Upper lobe of left lung (tissue), 6 donors: ENCODE data around the gene AXDND1. TPM values are rescaled to one million over a fixed set of nuclear protein-coding genes. Genes with fewer than 3 reads are reported as not detected.
"Not testable (repeated sequence)": the region's sequence is repeated elsewhere in the genome, so short reads cannot be mapped to it uniquely, and the experiment has no call there.

ENCODE experiments used
- ATAC-seq, 2 donors: fragments of 200-7000 bp; cut with Tn5 transposase; one replicate each; pipeline ENCODE4 v1.9.1; 2022; ENCODE audit warnings: mild to moderate bottlenecking in 2 of 2, moderate library complexity in 2 of 2; ENCODE audit not compliant: low FRiP score in 2 of 2
- DNase-seq, 2 donors: peaks; one replicate each; pipeline ENCODE4 v3.0.0-alpha.2; 2019 to 2020
- H3K27ac ChIP-seq, 4 donors: fragments of 200-600 bp; sonication (generic); one replicate each; pipeline ENCODE4 v1.5.1; 2016 to 2019
- H3K27me3 ChIP-seq, 4 donors: fragments of 200-600 bp; sonication (generic); one replicate each; pipeline ENCODE4 v1.5.1; 2017 to 2019
- H3K36me3 ChIP-seq, 4 donors: fragments of 200-600 bp; sonication (generic); one replicate each; pipeline ENCODE4 v1.5.1; 2016 to 2019
- H3K4me1 ChIP-seq, 4 donors: fragments of 200-600 bp; sonication (generic); one replicate each; pipeline ENCODE4 v1.5.1; 2018 to 2019
- H3K4me3 ChIP-seq, 4 donors: fragments of 200-600 bp; sonication (generic); one replicate each; pipeline ENCODE4 v1.5.1; 2017 to 2019; ENCODE audit warnings: mild to moderate bottlenecking in 2 of 4, moderate library complexity in 1 of 4
- H3K9me3 ChIP-seq, 4 donors: fragments of 200-600 bp; sonication (generic); one replicate each; pipeline ENCODE4 v1.5.1; 2018 to 2019
- CTCF ChIP-seq, 6 experiments: fragments of 450-650 bp in 4 of 6; fragments of 200-600 bp in 2 of 6; sonication (generic) in 2 of 6; IDR thresholded peaks; one replicate each; pipeline ENCODE4 v1.5.1; 2016 to 2019; ENCODE audit warnings: antibody characterized with exemption in 6 of 6
- EP300 ChIP-seq, 4 donors: sonication (generic); formaldehyde crosslinking; IDR thresholded peaks; one replicate each; pipeline ENCODE4 v1.5.1; 2017; ENCODE audit warnings: antibody characterized with exemption in 4 of 4, control low read depth in 2 of 4
- POLR2A ChIP-seq, 4 donors: fragments of 450-650 bp; IDR thresholded peaks; one replicate each; pipeline ENCODE4 v1.5.1; 2016 to 2017; ENCODE audit warnings: antibody characterized with exemption in 4 of 4, mild to moderate bottlenecking in 2 of 4
- POLR2AphosphoS5 ChIP-seq, 2 donors: sonication (generic); formaldehyde crosslinking; IDR thresholded peaks; one replicate each; pipeline ENCODE4 v1.5.1; 2017; ENCODE audit warnings: antibody characterized with exemption in 2 of 2
- WGBS, 2 donors: methylation state at CpG; one replicate each; pipeline ENCODE4 v1.1.5; 2017 to 2018; 5-methylcytosine and 5-hydroxymethylcytosine counted together
- total RNA-seq, 6 donors: library from RNA; depleted of rRNA in 4 of 6; stranded (reverse); fragments of >200 nt in 4 of 6; gene quantifications; one replicate each; pipeline versions ENCODE4 v1.1.0 to v1.2.1, GENCODE V29; 2016 to 2021
- donor health status: DM: no; HTN: no; CAD: no; lungs with moderate emphysema.
- donor health status: DM: no; HTN: yes; CAD: no; lungs with severe emphysema.

The AXDND1 gene
- total RNA-seq, 6 donors from 2014 or later: 0.44 to 2.9 (median 0.61) TPM; not detected in 3

- Histone ChIP-seq H3K4me1 (no peaks in the 10 kb centered on the region), H3K9me3 (no peaks in the 10 kb centered on the region), H3K27me3 (no peaks in the 10 kb centered on the region), H3K4me3 (no peak overlapping the region), H3K36me3 (no peaks in the 10 kb centered on the region), H3K27ac (no peak overlapping the region)
- DNase-seq (no peak), ATAC-seq (no peak)
- 81 to 82% methylated on average over 3 of the region's 3 CpGs for WGBS, 2 donors
- TF ChIP-seq CTCF (IDR thresholded peaks at IDR 0.05): no peak
- no peak for TF ChIP-seq EP300 (IDR thresholded peaks at IDR 0.05)
- no peak for TF ChIP-seq POLR2A (IDR thresholded peaks at IDR 0.05)
These were observed 81.7 kb downstream of the AXDND1 start for GRCh38 chr1:179447489-179447888.

- peak in 1 of 2 donors; percentile 72 for DNase-seq
- TF ChIP-seq EP300 (IDR thresholded peaks at IDR 0.05) (no peak), POLR2AphosphoS5 (IDR thresholded peaks at IDR 0.05) (no peak), POLR2A (IDR thresholded peaks at IDR 0.05) (no peak), CTCF (IDR thresholded peaks at IDR 0.05) (no peak)
These were observed 82.8 kb downstream of the AXDND1 start for GRCh38 chr1:179448437-179449149.

GRCh38 chr1:179459606-179460206 is 93.9 kb downstream of the AXDND1 start:
- H3K27me3 ChIP-seq, H3K9me3 ChIP-seq, H3K36me3 ChIP-seq, H3K4me1 ChIP-seq, ATAC-seq, DNase-seq, H3K4me3 ChIP-seq, H3K27ac ChIP-seq: not testable (repeated sequence)
- 89 to 97% methylated on average over 2 of the region's 2 CpGs for WGBS, 2 donors

More at GRCh38 chr1:179448437-179449149, 82.8 kb downstream of the AXDND1 start:
- WGBS, 2 donors: 84 to 91% methylated on average over 14 of the region's 14 CpGs
- no peaks in the 10 kb centered on the region for H3K9me3 ChIP-seq
- H3K4me3 ChIP-seq: no peak overlapping the region
- H3K36me3 ChIP-seq: no peaks in the 10 kb centered on the region
- no peaks in the 10 kb centered on the region for H3K27me3 ChIP-seq
- H3K27ac ChIP-seq: no peak overlapping the region
- no peaks in the 10 kb centered on the region for H3K4me1 ChIP-seq
- no peak for ATAC-seq

DNA sequence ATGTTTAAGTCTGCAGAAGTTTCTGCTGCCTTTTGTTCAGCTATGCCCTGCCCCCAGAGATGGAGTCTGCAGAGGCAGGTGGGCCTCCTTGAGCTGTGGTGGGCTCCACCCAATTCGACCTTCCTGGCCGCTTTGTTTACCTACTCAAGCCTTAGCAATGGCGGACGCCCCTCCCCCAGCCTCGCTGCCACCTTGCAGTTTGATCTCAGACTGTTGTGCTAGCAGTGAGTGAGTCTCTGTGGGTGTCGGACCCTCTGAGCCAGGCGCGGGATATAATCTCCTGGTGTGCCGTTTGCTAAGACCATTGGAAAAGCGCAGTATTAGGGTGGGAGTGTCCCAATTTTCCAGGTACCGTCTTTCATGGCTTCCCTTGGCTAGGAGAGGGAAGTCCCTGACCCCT is 99.9 kb downstream of the AXDND1 start:
- not testable (repeated sequence) for H3K4me1 ChIP-seq, H3K27ac ChIP-seq, H3K9me3 ChIP-seq, H3K4me3 ChIP-seq, H3K27me3 ChIP-seq, H3K36me3 ChIP-seq, ATAC-seq
- DNase-seq: peak in 1 of 2 donors; percentile 31
- 91 to 94% methylated on average over 11 of the region's 11 CpGs for WGBS, 2 donors

DNA sequence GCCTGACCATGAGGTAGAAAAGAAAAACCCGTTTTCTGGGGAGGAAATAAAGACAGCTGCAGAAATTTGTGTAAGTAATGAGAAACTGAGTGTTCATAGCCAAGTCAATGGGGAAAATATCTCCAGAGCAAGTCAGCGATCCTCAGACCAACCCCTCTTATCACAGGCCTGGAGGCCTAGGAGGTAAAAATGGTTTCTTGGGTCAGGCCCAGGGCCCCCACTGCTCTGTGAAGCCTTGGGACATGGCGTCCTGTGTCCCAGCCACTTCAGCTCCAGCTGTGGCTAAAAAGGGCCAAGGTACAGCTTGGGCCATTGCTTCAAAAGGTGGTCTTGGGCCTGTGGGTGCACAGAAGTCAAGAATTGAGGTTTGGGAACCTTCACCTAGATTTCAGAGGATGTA is 108.9 kb downstream of the AXDND1 start:
- H3K4me1 ChIP-seq: no peaks in the 10 kb centered on the region
- H3K27ac ChIP-seq: no peak overlapping the region
- no peaks in the 10 kb centered on the region for H3K27me3 ChIP-seq
- H3K4me3 ChIP-seq: no peak overlapping the region
- no peaks in the 10 kb centered on the region for H3K36me3 ChIP-seq
- TF ChIP-seq POLR2AphosphoS5 (IDR thresholded peaks at IDR 0.05) (no peak), CTCF (IDR thresholded peaks at IDR 0.05) (no peak), EP300 (IDR thresholded peaks at IDR 0.05) (no peak), POLR2A (IDR thresholded peaks at IDR 0.05) (no peak)
- DNase-seq: no peak
- ATAC-seq: no peak
- H3K9me3 ChIP-seq: peaks cover 10 to 42% (median 27%) of the 10 kb centered on the region in 4 donors
- 68 to 79% methylated on average over 3 of the region's 3 CpGs for WGBS, 2 donors

- Histone ChIP-seq H3K4me3 (no peak overlapping the region), H3K36me3 (no peaks in the 10 kb centered on the region), H3K4me1 (no peaks in the 10 kb centered on the region), H3K27me3 (no peaks in the 10 kb centered on the region), H3K9me3 (peaks cover 10 to 42% (median 27%) of the 10 kb centered on the region in 4 donors), H3K27ac (no peak overlapping the region)
- no peak for DNase-seq
- TF ChIP-seq CTCF (IDR thresholded peaks at IDR 0.05) (no peak), POLR2AphosphoS5 (IDR thresholded peaks at IDR 0.05) (no peak), POLR2A (IDR thresholded peaks at IDR 0.05) (no peak), EP300 (IDR thresholded peaks at IDR 0.05) (no peak)
- 13 to 56% methylated on average over 2 of the region's 2 CpGs for WGBS, 2 donors
- no peak for ATAC-seq
These were observed 110.7 kb downstream of the AXDND1 start for GRCh38 chr1:179476484-179476883.
